NCI-H128 (cell line): ENCODE data around the gene E2F2.

Experiments used
- DNase-seq: peaks from one replicate; lab custom pipeline; 2025; ENCODE audit not compliant: unreplicated experiment; lab: John Stamatoyannopoulos, UW

E2F2 gene

GRCh38 chr1:23485002-23485332 lies 46.1 kb downstream of the E2F2 start:
- DNase-seq, result no peak

- DNase-seq, result peak; percentile 68
Measured at GRCh38 chr1:23484253-23485001, 46.6 kb downstream of the E2F2 start.

- no peak for DNase-seq
Measured at GRCh38 chr1:23483321-23484252, 47.4 kb downstream of the E2F2 start, which contains the start of gene ASAP3. Gene ASAP3 (minus strand): TSS chr1:23484179. CDS start chr1:23484133, 46 bp downstream.

GRCh38 chr1:23481904-23482303 lies 49.1 kb downstream of the E2F2 start:
- DNase-seq, result no peak

GRCh38 chr1:23481026-23481597 lies 49.9 kb downstream of the E2F2 start:
- no peak for DNase-seq

GRCh38 chr1:23480187-23481025 lies 50.6 kb downstream of the E2F2 start:
- no peak for DNase-seq

GRCh38 chr1:23479666-23479941 lies 51.4 kb downstream of the E2F2 start:
- no peak for DNase-seq

- no peak for DNase-seq
Measured at GRCh38 chr1:23478896-23479665, 52.0 kb downstream of the E2F2 start.

- DNase-seq, result no peak
Measured at GRCh38 chr1:23477359-23478144, 53.5 kb downstream of the E2F2 start.

- no peak for DNase-seq
Measured at GRCh38 chr1:23475641-23476040, 55.4 kb downstream of the E2F2 start.

GRCh38 chr1:23475134-23475628 lies 55.9 kb downstream of the E2F2 start:
- DNase-seq, result no peak

- no peak for DNase-seq
Measured at GRCh38 chr1:23473037-23473800, 57.8 kb downstream of the E2F2 start.

GRCh38 chr1:23472351-23473036 lies 58.5 kb downstream of the E2F2 start:
- no peak for DNase-seq

GRCh38 chr1:23471473-23472075 lies 59.5 kb downstream of the E2F2 start:
- DNase-seq, result no peak

- no peak for DNase-seq
Measured at GRCh38 chr1:23470282-23471070, 60.6 kb downstream of the E2F2 start.

- DNase-seq, result no peak
Measured at GRCh38 chr1:23469372-23469982, 61.6 kb downstream of the E2F2 start.
